Liver (tissue), 3 donors: ENCODE results near the gene PRMT3.

Experiments used
- CTCF ChIP-seq: fragments of 150-350 bp; IDR thresholded peaks from 2 replicates; pipeline ENCODE4 v1.5.1; 2017; ENCODE audit warnings: improper control_type of control experiment, low read depth, low read length; ENCODE audit not compliant: missing input control
- GABPA ChIP-seq, 2 donors: IDR thresholded peaks in 1 of 2; conservative IDR thresholded peaks in 1 of 2; 2 replicates each; pipeline ENCODE4 v1.6.1; 2016; ENCODE audit warnings: antibody characterized with exemption in 2 of 2, mild to moderate bottlenecking in 1 of 2, moderate library complexity in 1 of 2
- JUND ChIP-seq, 2 donors: IDR thresholded peaks; 2 replicates each; pipeline ENCODE4 v1.6.1; 2016; ENCODE audit warnings: antibody characterized with exemption in 2 of 2
- YY1 ChIP-seq: IDR thresholded peaks from 2 replicates; pipeline ENCODE4 v1.6.1; 2016; ENCODE audit warnings: antibody characterized with exemption, mild to moderate bottlenecking
- TF ChIP-seq, protein P1 (sequence below): IDR thresholded peaks from 2 replicates; pipeline ENCODE4 v1.6.1; 2016; ENCODE audit warnings: antibody characterized with exemption
- TF ChIP-seq, protein P2 (sequence below): IDR thresholded peaks from 2 replicates; pipeline ENCODE4 v1.6.1; 2016; ENCODE audit warnings: antibody characterized with exemption, mild to moderate bottlenecking
- donor health status: healthy.
- donor health status: healthy.

GRCh38 chr11:20355221-20356219 is 32.0 kb upstream of the PRMT3 start:
- TF ChIP-seq, protein P1, sequence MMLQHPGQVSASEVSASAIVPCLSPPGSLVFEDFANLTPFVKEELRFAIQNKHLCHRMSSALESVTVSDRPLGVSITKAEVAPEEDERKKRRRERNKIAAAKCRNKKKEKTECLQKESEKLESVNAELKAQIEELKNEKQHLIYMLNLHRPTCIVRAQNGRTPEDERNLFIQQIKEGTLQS = no peak
- TF ChIP-seq, protein P2, sequence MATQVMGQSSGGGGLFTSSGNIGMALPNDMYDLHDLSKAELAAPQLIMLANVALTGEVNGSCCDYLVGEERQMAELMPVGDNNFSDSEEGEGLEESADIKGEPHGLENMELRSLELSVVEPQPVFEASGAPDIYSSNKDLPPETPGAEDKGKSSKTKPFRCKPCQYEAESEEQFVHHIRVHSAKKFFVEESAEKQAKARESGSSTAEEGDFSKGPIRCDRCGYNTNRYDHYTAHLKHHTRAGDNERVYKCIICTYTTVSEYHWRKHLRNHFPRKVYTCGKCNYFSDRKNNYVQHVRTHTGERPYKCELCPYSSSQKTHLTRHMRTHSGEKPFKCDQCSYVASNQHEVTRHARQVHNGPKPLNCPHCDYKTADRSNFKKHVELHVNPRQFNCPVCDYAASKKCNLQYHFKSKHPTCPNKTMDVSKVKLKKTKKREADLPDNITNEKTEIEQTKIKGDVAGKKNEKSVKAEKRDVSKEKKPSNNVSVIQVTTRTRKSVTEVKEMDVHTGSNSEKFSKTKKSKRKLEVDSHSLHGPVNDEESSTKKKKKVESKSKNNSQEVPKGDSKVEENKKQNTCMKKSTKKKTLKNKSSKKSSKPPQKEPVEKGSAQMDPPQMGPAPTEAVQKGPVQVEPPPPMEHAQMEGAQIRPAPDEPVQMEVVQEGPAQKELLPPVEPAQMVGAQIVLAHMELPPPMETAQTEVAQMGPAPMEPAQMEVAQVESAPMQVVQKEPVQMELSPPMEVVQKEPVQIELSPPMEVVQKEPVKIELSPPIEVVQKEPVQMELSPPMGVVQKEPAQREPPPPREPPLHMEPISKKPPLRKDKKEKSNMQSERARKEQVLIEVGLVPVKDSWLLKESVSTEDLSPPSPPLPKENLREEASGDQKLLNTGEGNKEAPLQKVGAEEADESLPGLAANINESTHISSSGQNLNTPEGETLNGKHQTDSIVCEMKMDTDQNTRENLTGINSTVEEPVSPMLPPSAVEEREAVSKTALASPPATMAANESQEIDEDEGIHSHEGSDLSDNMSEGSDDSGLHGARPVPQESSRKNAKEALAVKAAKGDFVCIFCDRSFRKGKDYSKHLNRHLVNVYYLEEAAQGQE = no peak
- peak; percentile 58 for TF ChIP-seq CTCF
- TF ChIP-seq YY1 = peak; percentile 32
- no peak for TF ChIP-seq GABPA (IDR thresholded peaks at IDR 0.05 in 1 of 2, conservative IDR thresholded peaks at IDR 0.05 in 1 of 2)
- TF ChIP-seq JUND (IDR thresholded peaks at IDR 0.05) = no peak
